Fibroblast of skin of abdomen (primary cell): ENCODE data around the gene DENND1A.

Source experiments
- DNase-seq: peaks from one replicate; pipeline ENCODE4 v3.0.0-alpha.2; 2013

DENND1A gene

DNA sequence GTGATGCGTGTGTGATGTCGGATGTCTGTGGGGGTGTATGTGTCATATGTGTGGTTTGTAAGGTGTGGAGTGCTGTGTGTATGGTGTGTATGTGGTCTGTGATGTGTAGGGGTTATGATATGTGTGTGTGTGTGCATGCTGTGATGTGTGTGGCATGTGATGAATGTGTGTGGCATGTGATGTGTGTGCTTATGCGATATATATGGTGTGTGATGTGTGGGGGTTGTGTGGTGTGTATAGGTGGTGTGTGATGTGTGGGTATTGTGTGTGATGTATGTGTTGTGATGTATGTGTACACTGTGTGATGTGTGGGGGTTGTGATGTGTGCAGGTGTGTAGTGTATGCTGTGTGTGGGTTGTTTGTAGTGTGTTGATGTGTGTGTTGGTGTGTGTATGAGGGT lies 583.1 kb downstream of the DENND1A start:
- no peak for DNase-seq

DNA sequence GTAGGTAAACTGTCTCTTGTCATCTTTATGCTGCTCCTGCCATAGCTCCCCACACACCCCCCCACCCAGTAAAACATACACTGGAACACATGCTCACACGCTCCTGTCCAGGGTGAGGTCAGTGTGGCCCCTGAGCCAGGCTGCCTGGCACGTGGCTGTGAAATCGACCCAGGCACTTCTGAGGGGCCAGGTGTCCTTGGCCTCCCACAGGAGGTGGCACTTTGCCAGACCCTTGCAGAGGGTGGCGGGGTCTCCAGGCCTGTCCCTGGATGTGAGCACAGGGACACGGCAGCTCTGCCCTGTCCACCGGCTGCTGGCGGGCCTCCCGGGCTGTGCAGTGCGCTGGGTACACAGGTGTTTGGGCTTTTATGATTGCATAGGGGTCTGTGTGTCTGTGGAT lies 583.9 kb downstream of the DENND1A start:
- no peak for DNase-seq

DNA sequence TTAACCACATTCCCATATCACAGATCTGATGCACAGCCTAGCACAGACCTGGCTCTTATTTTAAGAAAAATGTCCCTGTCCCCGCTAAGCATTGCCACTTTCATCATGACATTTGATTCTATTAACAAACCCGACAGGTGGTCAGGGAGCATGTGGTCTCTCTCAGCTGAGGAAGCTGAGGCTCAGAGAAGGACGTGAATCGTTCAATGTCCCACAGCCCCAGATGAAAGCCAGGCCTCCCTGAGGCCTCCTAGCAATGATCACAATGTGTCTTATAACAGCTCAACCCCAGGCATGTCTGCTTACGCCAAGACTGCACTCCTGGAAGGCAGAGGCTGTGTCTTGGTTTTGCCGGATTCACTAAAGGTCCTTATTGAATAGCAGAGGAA lies 584.4 kb downstream of the DENND1A start:
- DNase-seq: no peak

DNA sequence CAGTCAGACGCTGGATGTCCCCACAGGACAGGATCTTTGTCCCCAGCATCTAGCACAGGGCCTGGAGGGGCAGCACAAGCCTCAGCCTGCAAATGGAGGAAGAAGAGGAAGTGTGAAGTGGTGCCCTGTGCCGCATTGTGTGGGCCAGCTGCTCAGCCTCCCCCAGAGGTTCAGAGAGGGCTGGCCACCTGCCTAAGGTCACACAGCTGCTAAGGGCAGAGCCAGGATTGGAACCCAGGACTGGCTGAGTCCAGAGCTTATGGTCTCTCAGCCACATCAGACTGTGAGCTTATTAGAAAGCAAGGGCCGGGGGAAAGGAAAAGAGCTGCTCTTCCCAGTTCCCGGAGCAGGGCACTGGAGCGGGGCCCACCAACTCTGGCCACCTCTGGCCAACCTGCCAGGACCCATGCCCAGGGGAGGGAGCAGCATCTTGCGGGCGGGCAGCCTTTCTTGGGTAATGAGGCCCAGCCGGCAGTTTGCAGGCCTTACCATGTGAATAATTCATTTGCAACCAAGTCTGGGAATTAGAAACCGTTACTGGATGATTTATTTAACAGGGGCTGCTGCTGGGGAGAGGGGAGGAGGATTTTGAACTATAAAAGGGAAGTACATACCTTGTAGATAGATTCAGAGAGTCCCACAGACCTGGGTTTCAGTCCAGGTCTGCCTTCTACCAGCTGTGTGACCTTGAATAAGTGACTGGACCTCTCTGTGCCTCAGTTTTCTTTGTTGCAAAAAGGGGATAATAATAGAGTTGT lies 585.6 kb downstream of the DENND1A start:
- no peak for DNase-seq

DNA sequence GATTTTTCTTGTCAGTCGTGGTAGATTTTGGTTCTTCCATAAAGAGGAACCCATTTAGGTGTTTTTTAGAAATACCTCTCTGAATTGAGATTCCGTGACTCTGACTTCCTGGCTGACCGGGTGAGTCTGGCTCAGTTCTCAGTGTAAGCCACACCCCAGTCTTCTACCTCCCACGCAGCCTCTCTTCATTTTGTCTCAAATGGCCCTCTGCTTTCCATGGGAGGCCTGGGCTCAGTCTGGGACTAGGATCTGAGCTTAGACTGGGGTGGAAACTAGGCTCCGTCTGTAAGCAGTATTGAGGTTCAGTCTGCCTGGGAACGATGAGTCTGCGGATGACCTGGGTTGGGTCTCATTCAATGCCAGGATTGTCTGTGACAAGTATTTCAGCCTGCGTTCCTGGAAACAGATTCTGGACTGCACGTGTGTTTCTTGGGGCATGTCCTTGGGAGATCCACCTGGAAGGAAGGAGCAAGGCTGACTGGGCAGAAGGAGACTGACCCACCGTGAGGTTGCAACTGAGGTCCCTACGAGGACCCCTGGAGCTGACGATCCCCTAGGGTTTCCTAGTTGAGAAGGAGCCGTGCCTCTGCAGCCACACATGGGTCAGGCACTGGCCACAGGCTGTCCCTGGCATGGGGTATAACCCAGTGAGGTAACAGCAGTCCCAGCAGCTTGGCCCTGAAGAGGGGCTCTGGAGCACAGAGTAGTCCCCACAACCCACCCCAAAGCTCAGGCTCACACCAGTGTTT lies 586.3 kb downstream of the DENND1A start:
- no peak for DNase-seq

DNA sequence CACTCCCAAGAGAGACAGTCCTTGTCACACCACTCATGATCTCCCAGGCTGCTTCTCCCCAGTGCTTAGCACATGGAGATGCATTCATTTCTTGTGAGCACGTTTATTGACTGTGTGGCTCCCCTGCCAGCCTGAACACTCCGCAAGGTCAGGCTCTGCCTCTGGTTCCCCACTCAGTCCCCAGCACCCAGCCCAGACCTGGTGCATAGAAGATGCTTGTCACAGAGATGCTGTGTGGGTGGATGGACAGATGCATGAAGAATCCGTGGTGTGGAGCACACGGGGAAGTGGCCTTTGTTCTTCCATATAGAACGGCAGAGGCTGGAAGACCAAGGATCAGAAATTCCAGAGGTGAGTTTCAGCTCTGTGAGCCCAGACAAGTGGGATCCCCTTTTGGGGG lies 587.7 kb downstream of the DENND1A start:
- DNase-seq: no peak

DNA sequence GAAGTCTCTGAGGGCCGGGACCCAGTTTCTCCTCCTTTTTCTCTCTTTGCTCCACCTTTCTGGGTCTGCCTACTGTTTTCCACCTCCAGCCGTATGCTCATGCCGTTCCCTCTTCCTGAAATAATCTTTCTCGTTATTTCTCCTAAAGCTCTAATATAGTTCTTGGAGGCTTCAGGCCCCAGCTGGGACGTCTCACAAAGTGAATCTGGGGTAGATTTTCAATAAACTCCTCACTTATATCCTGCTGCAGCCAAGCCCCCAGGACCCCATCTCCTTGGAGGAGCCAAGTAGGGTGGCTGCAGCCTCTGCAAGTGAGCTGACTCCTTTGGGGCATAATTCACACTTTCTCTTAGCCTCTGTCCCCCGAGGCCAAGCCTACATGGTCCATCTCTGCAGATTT lies 588.1 kb downstream of the DENND1A start:
- no peak for DNase-seq

DNA sequence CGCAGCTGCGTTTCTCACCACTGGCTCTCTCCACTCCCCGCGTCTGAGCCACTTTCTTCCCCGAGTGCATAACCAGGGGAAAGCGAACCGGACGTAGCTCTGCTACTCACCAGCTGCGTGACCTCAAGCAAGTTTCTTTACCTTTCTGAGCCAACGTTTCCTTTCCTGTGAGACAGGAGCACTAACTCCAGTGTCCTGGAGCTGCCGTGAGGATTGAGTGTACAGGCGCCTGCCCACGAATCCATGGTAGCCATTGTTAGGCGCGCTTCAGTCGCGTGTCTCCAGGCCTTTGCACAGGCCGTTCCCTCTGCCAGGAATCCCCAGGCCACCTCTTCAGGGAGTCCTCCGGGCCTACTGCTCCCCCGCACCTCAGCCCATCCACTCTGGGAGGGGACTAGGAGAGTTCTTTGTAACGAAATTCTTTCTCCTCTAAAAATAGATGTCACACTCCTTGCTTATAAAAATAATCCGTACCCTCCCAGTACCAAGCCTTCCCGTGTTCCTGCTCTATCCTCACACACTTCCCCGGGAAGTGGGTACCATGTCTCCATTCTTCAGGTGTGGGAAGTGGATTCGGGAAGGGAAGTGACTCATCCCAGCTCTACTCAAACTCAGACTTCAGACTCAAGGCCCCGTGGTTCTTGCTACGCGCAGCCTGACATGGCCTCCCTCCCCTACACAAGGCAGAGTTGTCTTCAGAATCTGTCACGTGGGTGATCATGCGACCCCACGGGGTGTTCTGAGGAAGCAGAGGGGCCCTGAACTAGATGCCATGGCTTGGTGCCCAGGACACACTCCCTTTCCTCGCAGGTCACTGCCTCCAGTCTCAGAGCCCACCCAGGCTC lies 590.0 kb downstream of the DENND1A start:
- DNase-seq: no peak

DNA sequence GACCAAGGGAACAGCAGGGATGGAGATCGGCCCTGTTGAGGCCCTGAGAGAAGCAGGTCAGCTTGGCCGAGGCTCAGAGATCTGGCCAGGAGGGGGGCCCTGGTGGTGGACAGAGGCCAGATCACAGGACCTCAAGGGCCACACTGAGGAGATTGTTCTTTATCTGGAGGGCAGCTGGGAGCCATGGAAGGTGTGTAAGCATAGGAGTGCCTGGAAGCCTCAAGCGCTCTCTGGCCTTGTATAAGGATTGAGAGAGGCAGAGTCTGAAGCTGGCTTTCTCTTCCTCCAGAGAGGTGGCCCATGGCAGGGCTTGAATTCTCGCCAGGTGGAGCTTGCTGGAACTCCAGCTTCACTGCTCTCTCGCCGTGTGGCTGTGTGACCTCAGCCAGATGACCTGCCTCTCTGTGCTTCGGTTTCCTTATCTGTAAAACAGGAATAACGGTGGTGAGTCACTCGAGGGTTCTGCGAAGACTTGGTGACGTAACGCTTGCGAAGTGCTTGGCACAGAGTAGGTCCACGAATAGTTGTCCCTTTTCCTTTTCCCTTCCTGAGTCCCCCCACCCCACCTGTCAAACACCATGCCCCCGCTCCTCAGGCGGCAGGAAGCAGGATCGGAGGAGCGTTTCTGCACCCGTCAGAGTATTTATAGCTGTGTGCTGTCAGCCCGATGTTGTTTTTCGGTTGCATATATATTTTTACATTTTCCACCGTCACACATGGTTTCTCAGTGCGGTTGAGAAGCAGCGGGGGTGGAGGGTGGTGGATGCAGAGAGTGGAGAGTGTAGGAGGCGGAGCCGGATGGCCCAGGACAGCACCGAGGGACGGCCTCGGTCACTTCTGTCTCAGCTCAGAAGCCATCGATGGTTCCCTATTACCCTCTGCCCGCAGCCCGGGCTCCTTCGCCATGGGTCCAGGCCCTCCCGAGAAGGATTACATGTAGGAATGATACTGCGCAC lies 590.9 kb downstream of the DENND1A start:
- no peak for DNase-seq

DNA sequence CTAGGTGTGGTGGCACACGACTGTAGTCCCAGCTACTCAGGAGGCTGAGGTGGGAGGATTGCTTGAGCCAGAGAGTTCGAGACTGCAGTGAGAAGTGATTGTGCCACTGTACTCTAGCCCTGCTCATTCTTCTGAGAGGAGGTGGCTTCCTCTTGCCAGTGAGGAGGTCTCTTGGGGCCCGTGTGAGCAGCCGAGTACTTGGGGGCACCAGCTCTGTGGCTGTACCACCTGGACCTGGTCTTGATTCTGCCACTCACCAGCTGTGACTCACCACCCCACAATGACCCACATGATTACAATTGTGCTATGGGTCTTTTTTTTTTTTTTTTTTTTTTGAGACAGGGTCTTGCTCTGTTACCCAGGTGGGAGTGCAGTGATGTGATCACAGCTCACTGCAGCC lies 592.0 kb downstream of the DENND1A start:
- DNase-seq: no peak

DNA sequence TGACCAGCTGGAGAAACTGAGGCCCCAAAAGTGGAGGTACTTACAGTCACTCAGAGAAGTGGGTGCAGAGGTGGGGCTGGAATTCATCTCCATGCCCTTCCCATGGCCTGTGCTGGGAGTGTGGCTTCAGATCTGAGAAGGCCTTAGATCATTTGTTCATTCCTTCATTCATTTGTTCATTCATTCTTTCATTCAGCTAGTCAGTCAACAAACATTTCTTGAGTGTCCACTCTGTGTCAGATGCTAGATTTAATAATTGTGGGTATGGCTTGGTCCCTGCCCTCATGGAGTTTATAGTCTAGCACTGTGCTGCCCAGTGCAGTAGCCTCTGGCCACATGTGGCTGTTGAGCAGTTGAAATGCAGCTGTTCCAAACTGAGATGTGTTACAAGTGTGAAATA lies 593.0 kb downstream of the DENND1A start:
- no peak for DNase-seq

DNA sequence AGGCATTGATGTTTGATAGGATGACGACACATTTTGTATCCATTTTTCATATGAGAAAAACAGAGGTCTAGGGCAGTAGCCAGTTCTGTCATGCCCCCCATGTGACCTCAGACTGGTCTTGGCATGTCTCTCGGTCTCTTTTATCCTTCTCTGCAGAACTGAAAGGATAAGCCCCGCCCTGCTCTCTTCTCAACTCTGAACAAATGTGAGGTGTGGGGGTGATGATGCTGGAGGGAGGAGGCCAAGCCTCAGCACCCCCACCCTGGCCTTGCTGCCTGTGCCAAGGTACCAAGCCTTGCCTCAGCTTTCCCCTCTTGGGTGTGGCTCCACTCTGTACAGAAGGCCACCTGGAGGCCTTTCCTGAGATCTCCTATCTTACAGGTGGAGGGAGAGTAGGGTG lies 593.5 kb downstream of the DENND1A start:
- DNase-seq: no peak

DNA sequence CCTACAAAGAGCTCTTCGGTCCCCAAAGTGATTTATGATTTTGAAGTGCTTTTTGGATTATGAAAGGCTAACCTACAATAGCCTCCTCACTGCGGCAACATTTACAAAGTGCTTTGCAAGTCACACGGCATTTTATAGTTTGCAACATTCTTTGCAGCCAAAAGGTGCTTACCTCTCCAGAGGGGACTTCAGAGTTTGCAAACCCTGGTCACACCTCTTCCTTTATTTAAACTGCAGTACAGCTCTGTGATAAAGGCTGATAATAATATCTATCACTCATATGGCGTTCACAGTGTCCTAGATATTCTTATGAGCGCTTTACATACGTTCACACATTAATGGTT lies 594.0 kb downstream of the DENND1A start:
- no peak for DNase-seq

DNA sequence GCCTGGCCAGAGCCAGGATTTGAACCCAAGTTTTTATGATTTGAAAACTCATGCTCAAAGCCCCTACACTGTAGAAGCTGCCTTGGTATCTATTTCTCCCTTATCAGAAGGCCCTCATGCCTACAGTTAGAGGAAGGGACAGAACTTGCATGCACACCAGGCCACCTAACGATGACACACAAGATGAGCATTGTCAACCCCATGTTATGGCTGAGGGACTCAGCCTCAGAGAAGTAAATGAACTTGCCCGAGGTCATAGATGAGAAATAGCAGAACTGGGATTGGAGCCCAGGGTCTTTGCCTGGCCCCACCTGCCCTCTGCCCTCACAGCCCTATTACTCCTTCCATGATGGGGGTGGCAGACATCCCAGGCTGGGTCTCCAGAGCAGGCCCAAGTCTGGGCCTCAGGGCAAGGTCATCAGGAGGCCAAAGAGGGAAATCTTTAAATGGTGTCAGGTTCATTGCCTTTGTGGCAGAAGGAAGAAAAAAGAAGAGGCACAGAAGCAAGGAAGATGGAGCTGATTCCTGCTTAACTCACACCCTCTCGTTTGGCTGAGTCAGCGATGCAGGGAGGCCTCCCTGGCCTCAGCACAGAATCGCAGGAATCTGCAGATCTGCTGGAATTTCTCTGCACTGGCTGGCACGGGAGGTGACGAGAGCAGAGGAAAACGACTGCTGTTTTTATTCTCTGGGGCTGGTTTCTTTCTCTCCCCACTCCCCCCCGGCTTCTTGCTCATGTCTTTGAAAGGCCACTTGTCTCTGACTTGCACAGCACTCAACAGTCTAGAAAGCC lies 594.5 kb downstream of the DENND1A start:
- peak; percentile 83 for DNase-seq

DNA sequence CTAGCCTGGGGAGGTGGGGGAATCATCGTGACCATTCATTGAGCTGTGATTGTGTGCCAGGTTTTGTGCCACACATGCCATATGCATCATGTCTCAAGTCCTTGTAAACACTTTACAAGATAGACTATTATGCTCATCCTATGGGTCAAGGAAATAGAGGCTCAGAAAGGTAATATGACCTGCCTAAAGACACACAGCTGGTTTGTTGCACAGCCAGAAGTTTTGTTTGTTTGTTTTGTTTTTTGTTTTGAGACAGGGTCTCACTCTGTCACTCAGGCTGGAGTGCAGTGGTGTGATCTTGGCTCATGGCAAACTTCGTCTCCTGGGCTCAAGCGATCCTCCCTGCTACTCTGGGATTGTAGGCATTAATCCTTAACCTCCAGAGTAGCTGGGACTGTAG lies 595.3 kb downstream of the DENND1A start:
- DNase-seq: no peak

DNA sequence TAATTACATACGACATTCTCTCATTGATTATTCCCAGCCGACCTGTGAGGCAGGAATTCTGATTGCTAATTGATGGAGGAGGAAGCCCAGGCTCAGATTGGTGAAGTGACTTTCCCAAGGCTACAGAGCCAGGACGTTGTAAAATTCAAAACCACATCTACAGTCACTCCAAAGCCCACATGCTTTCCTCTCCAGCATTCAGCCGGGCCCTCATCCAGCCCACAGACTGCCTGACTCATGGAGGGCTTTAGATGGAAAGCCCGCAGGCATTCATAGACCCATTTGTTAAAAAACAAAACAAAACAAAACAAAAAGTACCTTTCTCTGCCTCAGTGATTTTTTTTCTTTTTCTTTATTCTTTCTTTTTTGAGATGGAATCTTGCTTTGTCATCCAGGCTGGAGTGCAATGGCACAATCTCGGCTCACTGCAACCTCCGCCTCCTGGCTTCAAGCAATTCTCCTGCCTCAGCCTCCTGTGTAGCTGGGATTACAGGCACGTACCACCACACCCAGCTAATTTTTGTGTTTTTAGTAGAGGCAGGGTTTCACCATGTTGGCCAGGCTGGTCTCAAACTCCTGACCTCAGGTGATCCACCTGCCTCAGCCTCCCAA lies 596.8 kb downstream of the DENND1A start:
- DNase-seq: peak; percentile 84

DNA sequence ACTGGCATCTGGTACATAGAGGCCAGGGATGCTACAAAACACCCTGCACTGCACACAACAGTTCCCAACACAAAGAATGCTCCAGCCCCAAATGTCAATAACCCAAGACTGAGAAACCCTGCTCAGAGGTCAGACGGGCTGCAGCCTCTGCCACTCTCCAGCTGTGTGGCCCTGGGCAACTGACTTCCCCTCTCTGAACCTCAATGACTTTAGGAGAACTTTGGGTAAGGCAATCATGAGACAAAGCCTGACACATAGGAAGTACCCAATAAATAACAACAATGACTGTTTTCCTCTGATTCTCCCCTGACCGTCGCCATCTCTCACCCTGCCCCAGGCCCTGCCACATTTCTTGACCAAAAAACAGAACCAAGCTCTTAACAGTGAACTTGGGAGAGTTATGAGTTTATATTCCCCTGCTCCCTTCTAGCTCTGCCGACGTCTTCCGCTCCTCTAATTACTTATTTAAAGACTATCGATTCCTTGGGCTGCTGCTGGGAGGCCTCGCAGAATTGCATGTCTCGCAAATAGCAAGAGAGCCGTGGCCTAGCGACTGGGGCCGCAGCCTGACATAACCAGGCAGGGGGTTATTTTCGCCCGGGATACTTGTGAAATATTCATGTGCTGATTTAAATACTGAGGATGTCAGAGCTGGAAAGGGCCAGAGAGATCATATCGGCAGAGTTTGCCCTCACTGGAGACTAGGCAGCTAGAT lies 598.4 kb downstream of the DENND1A start:
- no peak for DNase-seq
